ENCODE results near the gene ARRDC3. TPM values are rescaled to one million over a fixed set of nuclear protein-coding genes. Genes with fewer than 3 reads are reported as not detected.
"Not testable (repeated sequence)": the region's sequence is repeated elsewhere in the genome, so short reads cannot be mapped to it uniquely, and the experiment has no call there.

ARRDC3 gene
- polyA plus RNA-seq, 12 donors = 40.9 to 1,478 (median 55.8) TPM

DNA sequence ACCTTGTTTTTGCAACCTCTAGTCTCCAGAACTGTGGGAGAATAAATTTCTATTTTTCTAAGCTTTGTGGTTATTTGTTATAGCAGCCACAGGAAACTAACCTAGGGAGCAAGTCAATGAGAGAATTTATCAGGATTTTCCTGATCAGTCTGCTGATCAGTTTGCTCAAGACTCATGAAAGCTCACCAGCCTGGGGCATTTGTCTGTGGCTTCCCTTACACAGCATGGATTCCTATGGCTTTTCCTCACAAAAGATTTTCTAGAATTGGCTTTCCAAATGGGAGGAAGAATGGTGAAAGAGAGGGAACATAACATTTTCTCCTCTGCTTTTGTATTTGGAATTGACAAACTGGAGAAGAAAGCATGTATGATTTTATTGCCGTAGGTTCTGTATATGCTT, 20.2 kb downstream of the ARRDC3 start:
- DNase-seq = no peak

- DNase-seq = no peak
These were observed 21.3 kb downstream of the ARRDC3 start for GRCh38 chr5:91361790-91362189.

DNA sequence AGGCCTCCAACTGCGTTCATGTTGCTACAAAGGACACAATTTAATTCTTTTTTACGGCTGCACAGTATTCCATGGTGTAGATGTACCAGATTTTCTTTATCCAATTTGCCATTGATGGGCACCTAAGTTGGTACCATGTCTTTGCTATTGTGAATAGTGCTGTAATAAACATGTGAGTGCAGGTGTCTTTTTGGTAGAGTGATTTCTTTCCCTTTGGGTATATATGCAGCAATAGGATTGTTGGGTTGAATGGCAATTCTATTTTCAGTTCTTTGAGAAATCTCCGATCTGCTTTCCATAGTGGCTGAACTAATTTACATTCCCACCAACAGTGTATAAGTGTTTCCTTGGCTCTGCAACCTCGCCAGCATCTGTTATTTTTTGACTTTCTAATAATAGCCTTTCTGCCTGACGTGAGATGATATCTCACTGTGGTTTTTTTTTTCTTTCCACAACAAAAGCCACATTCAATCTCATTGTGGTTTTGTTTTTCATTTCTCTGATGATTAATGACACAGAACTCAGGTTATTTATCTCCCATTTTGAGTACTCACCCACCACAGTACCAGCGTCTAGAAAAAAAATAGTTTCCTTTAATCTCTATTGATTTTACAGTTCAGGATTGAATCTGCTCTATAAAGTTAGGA, 21.9 kb downstream of the ARRDC3 start:
- no peak for DNase-seq

DNA sequence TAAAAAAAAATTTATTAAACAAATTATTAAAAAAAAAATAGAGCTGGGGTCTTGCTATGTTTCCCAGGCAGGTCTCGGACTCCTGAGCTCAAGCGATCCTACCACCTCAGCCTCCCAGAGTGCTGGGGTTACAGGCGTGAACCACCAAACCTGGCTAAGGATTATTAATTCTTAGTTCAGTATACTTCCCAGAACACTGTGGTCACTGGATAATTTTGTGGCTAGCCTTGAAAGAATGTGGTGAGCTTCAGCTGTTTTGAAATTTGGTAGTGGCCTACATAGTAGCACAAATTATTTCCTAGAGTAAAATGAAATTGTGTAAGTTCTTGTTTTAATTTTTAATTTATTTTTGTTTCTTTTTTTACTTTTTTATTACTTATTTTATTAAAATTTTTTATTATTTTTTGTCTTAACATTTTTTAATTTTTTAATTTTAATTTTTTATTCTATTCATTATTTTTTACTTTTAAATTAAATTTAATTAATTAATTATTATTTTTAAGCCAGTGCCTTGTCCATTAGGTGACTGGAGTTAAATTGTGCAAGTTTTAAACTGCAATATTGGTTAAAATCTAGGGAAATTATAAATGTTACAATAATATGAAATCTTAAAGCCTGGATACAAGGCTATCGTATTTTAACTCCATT, 23.0 kb downstream of the ARRDC3 start:
- no peak for DNase-seq

DNA sequence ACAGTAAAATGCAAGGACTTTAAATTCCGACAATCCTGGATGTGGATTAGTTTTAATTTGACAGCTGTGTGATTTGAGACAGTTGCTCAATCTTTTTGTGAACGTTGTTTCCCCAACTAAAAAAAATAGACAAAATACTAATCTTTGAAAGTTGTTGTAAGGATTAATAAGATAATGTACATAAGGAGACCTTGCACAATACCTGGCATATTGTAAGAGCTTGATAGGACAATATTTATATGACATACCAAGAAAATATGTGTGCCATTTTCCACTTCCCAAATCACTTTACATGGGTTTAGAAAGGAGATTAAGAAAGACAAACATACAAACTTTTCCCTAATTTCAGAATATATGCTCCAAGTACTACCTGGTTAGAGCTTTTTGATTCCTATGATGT, 25.3 kb downstream of the ARRDC3 start:
- no peak for DNase-seq

DNA sequence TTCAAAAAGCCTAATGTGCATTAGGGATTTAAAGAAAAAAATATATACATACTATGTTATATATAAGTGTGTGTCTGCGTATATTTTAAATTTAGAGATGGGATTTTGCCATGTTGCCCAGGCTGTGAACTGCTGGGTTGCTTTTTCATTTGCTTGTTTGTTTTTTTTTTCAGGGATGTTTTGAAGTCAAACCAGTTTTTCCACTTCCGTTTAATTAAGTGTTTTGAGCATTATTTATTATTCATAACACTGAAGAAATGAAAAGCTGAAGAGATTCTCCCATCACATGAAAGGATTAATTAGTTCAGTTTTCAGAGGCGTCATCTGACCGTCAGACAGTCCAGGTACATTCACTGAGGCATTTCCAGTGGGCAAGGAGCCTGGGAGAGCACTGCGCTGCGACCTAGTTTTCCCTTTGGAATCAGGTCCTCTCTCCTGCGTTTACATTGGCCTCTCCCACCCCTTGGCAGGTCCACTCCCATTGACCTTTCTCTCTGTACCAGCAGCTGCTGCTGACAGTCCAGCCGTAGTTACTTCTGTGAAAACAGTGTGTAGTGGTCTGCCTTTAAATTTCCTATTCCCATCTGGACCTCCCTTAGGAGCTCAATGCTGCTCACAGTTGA, 26.0 kb downstream of the ARRDC3 start:
- no peak for DNase-seq

GRCh38 chr5:91354867-91355266, 28.2 kb downstream of the ARRDC3 start:
- not testable (repeated sequence) for DNase-seq

- DNase-seq = no peak
These were observed 30.1 kb downstream of the ARRDC3 start for GRCh38 chr5:91352831-91353695.

DNA sequence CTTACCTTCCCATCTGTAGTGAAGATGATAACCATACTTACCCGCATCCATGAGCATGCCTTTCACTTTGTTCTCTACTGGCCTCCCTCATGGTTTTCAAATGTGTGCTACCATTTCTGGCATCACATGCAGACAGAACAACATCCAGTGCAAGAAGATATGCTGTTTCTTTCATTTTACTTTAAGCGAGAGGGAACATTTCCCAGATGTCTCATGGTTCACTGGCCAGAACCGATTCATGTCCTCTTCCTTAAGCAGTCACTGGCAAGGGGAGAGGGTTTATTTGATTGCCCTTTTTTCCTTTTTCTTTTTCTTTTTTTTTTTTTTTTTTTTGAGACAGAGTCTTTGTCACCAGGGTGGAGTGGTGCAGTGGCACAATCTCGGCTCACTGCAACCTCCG, 37.7 kb downstream of the ARRDC3 start:
- DNase-seq = peak; percentile 21

- not testable (repeated sequence) for DNase-seq
These were observed 38.4 kb downstream of the ARRDC3 start for GRCh38 chr5:91344661-91345200.

GRCh38 chr5:91343916-91344315, 39.2 kb downstream of the ARRDC3 start:
- peak; percentile 24 for DNase-seq

- not testable (repeated sequence) for DNase-seq
These were observed 40.2 kb downstream of the ARRDC3 start for GRCh38 chr5:91342931-91343330.

GRCh38 chr5:91341154-91341553, 42.0 kb downstream of the ARRDC3 start:
- no peak for DNase-seq

GRCh38 chr5:91340532-91340931, 42.6 kb downstream of the ARRDC3 start:
- no peak for DNase-seq

DNA sequence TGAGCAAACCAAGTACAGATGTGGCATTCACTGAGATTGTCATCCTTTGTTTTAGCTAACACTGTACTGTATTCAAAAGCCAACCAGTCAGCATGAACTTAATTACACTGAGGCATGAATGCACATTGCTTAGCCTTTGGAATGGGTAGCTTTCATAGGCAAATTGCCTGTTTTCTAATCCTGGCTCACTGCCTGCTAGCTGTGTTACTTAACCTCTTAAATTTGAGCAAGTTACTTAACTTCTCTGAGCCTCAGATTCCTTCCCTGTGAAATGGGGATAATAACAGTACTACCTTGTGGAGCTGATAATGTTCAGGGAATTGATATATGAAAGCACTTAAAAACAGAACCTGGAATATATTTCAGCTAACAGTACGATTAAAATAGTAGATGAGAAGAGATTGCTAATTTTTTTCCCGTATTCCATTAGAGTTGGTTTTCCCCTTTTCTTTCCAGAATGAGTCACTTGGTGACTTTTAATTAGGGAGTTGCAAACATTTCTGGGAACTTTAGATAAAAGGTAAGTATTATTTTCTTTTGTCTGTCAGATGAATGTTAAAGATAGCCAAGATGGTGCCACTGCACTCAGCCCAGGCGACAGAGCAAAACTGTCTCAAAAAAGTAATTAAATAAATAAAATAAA, 43.9 kb downstream of the ARRDC3 start:
- DNase-seq = no peak

DNA sequence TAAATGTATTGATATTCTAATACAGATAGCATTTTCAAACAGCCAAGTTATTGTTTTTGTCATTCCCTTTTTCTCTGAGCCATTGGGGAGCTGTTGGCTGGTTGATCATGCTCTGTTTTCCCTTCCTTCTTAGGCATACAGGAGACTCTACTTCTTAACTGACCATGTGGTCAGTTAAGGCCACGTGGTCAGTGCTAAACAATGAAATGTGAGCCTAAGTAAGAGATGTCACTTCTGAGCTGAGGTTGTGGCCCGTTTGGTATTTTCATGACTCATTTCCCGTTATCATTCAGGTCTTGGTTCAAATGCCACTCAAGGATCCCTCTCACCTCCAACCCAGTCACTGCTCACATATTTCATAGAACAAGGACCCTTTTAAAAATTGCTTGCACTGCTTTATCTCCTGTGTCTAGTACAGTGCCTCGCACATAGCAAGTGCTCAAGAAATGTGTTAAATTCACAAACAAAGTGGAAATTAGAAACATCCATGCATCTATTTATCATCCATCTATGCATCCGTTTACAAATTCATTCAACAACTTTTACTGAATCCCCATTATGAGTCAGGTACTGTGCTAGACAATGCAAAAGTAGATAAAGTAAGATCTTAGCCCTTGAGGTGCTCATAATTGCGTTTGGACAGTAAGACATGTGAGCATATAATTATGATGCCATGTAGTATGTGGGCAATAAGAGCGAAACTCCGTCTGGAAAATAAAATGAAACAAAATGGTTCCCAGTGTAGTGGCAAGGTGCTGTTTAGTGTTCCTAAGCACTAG, 50.7 kb downstream of the ARRDC3 start:
- no peak for DNase-seq

- no peak for DNase-seq
These were observed 51.4 kb downstream of the ARRDC3 start for GRCh38 chr5:91331705-91332104.

- no peak for DNase-seq
These were observed 53.8 kb downstream of the ARRDC3 start for GRCh38 chr5:91329283-91329682.

- no peak for DNase-seq
These were observed 54.4 kb downstream of the ARRDC3 start for GRCh38 chr5:91328743-91329142.

DNA sequence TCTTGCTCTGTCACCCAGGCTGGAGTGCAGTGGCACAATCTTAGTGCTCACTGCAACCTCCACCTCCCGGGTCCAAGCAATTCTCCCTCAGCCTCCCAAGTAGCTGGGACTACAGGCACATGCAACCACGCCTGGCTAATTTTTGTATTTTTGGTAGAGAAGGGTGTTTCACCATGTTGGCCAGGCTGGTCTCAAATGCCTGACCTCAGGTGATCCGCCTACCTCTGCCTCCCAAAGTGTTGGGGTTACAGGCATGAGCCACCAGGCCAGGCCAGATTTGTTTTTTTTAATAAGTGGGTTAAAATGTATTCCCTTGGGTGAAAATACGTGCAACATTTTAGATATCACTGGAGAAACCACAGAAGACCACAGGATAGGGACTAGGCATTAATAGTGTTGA, 60.1 kb downstream of the ARRDC3 start:
- DNase-seq = not testable (repeated sequence)

GRCh38 chr5:91319667-91320066, 63.5 kb downstream of the ARRDC3 start:
- DNase-seq = no peak
